GM19240 (cell line): Measurements from ENCODE around the gene ACD.
A peak's percentile ranks its signal among the peaks of the same experiment; 100 is the strongest.

ENCODE experiments used
- DNase-seq: peaks from one replicate; pipeline ENCODE4 v3.0.0; 2011; ENCODE audit warnings: low spot score; ENCODE audit not compliant: insufficient read length

ACD gene

DNA sequence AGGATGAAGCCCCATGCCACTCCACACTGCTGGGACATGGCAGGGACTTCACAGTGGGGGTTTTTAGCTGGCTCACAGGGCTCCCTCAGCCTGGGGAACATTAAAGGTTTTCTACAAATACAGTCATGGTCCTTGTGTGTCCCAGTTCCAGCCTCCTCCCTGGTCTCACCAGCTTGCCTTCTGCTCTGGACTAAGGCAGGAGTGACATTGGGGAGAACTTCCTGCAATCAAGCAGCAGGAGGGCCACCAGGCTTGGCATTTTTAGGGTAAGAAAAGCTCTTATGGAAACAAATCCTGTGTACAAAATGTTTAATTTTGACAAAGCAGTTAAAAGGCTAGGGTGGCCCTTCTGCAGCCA lies 2.6 kb upstream of the ACD start:
- no peak for DNase-seq

DNA sequence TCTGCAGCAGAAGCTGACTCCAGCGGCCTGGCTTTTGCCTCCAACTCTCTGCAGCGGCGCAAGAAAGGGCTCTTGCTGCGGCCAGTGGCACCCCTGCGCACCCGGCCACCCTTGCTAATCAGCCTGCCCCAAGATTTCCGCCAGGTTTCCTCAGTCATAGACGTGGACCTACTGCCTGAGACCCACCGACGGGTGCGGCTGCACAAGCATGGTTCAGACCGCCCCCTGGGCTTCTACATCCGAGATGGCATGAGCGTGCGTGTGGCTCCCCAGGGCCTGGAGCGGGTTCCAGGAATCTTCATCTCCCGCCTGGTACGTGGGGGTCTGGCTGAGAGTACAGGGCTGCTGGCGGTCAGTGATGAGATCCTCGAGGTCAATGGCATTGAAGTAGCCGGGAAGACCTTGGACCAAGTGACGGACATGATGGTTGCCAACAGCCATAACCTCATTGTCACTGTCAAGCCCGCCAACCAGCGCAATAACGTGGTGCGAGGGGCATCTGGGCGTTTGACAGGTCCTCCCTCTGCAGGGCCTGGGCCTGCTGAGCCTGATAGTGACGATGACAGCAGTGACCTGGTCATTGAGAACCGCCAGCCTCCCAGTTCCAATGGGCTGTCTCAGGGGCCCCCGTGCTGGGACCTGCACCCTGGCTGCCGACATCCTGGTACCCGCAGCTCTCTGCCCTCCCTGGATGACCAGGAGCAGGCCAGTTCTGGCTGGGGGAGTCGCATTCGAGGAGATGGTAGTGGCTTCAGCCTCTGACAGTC lies 2.0 kb upstream of the ACD start:
- no peak for DNase-seq

DNA sequence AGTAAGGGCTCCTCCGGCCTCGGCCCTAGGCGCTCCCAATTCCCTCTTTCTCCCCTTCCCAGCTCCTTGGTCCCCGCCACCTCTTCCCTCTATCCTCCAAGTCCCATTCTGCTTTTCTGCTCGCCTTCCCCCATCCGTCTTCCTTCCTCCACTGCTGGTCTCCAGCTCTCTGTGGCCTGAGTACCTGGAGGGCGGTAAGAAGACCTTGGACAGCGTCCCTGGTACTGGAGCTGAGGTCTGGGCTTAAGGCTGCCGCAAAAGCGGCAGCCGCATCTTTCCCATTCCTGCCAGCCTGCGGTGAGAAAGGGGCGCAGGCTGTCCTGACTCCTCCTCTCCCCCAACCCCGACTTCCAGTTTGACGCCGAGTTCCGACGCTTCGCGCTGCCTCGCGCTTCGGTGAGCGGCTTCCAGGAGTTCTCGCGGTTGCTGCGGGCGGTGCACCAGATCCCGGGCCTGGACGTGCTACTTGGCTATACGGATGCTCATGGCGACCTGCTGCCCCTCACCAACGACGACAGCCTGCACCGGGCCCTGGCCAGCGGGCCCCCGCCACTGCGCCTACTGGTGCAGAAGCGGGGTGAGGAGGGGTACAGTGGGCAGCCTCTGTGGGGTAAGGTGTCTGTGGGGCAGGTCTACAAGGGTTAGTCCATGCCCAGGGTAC lies 1.2 kb upstream of the ACD start:
- no peak for DNase-seq

DNA sequence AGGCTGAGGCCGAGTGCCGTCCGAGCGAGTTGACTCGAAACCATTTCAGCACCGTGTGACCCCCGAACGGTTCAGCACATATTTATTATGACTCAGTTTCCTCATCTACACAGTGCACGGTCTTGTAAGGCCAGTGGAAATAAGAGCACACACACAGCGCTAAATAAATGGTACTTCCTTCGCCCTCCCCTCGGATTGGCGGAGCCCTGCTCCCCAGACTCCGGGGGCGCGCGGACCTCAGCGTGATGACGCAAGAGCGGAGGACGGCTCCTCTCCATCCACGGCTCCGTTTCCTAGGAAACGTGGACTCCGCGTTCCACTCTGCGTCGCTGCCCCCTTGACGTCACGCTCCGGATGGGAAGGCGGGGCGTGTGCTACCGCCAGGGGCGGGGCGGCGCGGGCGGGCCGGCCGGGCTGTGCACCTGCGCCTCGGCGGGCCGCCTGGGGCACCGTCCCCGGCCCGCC lies 536 bp upstream of the ACD start, which contains the start of gene PARD6A:
Gene PARD6A, plus strand, starts transcription at position 397 of the 465 bp plus-strand sequence. CDS start 79 bp downstream, outside the sequence.
- peak; percentile 100 for DNase-seq

DNA sequence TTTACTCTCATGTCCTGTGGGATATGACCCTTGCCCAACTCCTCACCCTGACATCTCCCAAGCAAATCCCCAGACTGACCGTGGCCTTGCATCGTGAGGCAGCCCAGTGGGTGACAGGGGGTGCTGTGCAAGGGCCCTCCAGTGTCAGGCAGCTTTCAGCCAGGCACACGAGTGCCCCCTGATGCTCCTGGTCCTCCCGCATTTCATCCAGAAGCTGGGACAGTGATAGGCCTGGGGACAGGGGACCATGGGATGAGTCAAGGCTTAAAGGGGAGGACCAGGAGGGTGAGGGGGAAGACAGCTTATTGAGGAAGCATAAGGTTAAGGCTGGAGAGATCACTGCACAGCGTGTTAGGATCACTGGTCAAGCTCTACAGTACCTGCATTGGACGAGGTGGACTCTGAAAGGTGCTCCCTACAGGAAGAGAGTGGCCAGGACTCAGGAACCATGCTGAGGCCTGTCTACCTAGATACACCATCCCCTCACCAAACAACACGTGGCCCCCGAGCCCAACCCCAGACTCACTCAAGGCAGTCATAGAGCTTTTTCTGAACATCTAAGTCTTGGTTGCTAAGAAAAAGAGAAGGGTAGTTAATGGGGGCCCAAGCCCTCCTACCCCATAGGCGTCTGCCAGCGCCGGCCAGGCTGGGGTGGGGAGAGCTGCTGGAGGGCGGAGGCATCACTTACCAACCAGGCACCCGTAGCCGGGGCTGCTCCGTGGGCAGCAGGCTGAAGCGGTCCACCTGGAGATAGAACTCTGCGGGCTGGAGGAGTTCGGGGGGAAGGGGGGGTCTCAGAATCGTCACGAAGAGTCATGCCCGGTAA lies 998 bp downstream of the ACD start:
- no peak for DNase-seq

DNA sequence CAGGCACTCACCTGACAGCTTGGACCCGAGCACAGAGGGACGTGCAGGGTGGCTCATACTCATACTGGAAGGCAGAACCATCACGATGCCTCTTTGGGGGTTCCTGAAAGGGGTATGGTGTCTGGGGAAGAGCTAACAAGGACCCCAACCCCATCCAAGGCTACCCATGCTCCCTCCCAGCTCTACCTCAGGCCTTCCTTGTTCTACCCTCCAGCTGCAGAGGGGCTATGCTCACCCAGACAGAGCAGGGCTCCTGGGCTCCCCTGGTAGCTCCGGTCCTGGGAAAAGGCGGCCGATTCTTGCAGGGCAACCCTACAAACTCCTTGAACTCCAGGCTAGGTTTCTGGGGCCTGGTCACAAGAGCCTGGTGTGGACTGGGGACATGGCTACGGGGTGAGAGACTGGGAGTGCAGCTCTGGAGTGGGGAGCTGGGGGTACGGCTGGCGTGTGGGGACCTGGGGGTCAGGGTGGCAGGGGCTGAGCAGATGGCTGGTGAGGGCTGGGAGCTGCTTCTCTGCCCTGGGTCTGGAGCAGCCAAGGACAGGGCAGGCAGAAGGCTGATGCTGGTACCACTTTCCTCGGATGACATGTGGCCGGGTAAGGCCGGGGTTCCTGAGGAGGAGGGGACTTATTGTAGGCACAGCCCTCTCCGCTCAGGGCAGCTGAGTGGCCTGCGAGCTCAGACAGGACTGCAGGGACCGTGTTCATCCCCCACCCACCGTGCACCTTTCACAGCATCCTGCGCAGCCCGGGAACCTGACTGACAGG lies 2.1 kb downstream of the ACD start:
- DNase-seq: no peak

DNA sequence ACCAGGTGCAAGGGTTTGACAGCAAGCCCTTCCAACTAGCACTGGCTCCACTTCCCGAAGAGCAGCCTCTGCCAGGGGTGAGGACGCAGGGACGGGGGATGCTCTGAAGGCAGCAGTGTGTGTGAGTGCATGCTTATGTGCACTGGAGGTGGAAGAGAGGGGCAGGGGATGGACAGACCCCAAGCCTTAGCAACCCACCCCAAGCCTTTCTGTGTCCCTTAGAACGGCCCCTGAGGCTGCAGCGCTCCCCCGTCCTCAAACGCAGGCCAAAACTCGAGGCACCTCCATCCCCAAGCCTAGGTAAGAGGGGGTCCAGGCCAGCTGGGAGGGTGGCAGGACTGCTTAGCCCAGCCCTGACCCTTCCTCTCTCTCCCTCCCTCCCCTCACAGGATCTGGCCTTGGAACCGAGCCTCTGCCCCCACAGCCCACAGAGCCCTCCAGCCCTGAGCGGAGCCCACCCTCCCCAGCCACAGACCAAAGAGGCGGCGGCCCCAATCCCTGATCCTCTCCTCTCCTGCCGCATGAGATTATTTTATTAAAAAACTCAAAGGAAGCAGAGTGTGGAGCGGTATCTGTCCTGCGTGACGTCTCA lies 2.9 kb downstream of the ACD start:
- DNase-seq: no peak

DNA sequence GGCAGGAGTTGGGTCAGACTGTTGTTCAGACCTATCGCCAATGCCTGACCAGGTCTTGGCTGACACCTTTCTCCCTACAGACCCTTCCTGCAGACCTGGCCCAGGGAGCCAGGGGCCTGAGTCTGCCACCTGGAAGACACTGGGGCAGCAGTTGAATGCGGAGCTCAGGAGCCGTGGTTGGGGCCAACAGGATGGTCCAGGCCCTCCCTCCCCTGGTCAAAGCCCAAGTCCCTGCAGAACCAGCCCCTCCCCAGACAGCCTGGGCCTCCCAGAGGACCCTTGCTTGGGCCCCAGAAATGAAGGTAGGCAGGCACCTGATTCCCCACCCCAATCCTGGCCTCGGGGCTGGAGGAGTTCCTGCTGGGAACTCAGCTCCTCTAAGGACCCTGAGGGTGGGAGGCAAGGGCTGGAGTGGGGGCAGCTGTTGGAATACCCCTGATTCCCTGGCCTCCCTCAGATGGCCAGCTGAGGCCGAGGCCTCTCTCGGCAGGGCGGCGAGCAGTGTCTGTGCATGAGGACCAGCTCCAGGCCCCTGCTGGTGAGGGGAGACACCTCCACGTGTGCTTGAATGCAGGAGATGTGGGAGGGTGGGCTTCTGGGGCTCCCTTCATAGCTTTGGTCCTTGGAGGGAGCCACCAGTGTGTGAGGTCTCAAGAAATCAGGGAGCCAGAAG lies 3.6 kb downstream of the ACD start:
- no peak for DNase-seq

DNA sequence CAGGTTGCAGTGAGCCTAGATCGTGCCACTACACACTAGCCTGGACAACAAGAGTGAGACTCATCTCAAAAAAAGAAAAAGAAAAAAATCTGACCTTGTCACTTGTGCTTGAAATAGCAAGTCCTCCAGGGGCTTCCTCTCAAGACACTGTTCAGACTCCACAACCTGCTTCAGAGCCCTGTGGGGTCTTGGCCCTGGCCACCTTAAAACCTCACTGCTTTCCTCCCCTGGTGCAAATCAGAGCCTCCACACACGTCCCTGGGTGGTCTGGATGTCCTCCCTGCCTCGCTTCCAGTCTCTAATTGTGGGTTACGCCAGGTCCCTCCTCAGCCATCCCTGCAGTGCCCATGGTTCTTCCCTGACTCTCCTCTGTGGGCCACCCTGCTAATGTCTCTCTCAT lies 4.7 kb downstream of the ACD start:
- DNase-seq: no peak

DNA sequence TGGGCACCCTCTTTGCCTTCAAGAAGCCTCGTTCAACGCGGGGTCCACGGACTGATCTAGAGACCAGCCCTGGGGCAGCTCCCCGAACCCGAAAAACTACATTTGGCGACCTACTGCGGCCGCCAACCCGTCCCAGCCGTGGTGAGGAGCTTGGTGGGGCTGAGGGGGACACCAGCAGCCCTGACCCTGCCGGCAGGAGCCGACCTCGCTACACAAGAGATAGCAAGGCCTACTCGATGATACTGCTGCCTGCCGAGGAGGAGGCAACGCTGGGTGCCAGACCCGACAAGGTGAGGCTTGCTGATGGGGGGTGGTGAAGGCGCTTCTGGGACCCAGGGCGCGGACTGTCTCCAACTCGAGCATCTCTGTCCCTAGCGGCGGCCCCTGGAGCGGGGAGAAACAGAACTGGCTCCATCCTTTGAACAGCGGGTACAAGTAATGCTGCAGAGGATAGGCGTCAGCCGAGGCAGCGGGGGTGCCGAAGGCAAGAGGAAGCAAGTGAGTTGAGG lies 5.6 kb downstream of the ACD start:
- no peak for DNase-seq

DNA sequence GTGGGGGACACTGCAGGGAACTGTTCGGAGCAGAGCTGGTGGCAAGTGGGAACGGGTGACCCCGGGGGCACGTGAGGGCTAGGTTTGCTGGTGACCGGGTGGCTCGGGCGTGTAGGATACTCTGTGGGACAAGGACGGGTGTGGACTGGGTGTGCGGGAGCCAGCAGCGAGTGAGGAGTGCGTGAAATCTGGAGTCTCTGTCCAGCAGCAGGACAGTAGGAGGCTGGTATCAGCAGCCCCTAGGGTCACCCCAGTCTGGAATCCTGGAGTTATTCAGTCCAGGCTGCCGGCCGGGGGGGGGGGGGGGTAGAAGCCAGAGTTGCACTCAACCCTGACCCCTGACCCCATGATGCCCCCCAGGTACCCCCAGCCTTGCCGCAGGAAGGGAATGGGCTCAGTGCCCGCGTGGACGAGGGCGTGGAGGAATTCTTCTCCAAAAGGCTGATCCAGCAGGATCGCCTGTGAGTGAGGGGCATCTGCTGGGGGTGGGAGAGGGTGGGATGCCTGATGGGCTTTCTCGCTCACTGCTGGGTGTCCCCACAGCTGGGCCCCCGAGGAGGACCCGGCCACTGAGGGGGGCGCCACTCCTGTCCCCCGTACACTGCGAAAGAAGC lies 6.2 kb downstream of the ACD start:
- DNase-seq: no peak

DNA sequence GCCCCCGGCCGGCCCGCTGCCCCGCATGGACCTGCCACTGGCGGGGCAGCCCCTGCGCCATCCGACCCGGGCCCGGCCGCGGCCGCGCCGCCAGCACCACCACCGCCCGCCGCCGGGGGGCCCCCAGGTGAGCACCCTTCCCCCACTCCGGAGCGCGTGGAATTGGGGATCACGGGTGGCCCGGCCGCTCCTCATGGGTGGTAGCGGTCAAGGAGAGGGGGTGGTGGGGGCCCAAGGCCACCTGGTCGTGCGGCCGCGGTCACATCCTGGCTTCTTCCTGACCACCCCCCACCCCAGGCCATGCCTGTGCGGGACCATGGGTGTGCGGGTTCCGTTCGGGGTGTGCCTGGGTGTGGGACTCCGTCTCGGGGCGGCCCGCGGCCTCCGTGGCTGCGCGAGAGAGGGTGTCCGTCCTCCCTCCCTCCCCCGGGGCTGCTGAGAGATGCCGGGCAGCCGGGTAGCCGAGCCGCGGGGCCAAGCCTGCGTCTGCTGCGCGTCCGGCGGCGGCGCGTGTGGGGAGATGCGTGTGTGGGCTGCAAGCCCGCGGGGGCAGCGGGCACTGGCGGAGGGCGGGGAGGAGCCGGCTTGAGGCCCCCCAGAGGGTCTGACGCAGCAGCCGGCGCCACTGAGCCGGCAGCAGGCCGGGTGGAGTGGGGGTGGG lies 6.8 kb downstream of the ACD start:
- DNase-seq: no peak

DNA sequence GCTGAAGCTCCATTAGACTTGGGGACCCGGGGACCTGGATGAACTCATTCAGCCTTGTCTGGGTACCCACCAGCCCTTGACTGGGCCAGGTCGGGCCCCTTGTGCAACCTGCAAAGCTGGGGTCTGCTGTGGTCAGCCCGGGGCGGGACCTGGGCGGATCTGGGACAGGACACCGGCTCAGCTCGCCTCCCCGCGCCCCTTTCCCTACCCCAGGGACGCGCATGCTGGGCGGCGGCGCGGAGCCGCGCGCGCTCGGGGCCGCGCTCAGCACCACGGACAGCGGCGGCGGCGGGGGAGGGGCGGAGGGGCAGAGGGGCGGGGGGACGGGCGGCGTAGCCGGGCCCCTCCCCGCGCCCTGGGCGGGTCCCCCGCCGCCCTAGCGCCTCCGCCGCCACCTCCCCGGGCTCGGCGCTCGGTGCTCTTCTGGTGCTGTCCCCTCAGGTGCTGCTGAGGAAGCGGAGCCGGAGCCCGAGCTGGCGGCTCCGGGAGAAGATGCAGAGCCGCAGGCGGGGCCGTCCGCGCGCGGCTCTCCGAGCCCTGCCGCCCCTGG lies 7.4 kb downstream of the ACD start:
- DNase-seq: no peak

DNA sequence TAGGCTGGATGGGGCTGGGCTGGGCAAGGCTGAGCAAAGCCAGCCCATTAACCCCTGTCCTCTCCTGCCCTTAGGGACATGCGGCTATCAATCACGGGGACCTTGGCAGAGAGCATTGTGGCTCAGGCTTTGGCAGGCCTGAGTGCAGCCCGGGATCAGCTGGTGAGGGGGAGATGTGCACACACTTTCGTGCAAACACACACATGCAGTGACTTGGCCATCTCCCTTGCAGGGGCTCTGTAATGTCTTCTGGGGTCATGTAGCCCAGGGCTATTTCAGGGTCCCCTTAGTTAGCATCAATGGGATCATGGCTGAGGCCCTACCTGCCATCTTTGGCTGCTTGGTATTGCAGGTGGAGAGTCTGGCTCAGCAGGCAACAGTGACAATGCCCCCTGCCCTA lies 8.2 kb downstream of the ACD start:
- no peak for DNase-seq

DNA sequence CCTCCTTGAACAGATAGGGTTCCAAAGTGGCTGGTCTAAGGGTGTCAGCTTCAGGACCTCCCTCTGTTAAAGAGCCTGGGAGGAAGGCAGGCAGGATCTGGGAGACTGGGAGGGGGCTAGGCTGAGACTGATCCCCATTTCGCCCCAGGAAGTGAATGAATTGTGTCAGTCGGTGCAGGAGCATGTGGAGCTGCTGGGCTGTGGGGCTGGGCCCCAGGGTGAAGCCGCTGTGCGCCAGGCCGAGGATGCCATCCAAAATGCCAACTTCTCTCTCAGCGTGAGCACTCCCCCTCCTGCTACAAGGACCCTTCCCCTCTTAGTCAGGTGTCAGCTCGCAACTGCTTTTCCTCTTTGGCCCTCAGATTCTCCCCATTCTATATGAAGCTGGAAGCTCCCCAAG lies 9.0 kb downstream of the ACD start:
- DNase-seq: no peak

DNA sequence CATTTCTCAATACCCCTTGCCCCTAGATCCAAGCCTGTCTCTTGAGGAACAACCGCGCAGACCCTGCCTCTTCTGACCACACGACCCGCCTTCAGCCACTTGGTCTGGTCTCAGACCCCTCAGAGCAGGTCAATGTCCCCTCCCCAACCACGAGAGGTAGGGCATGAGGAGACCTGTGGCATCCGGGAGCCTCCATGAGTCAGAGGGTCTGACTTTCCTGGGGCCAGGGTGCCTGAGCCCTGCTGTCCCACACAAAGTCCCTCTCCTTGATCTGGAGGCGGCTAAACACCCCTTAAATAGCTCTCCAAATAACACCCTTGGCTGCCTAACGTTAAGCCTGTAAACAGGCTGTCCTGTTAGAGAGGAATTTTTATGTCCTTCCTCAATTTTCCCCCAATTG lies 10.0 kb downstream of the ACD start:
- DNase-seq: no peak

DNA sequence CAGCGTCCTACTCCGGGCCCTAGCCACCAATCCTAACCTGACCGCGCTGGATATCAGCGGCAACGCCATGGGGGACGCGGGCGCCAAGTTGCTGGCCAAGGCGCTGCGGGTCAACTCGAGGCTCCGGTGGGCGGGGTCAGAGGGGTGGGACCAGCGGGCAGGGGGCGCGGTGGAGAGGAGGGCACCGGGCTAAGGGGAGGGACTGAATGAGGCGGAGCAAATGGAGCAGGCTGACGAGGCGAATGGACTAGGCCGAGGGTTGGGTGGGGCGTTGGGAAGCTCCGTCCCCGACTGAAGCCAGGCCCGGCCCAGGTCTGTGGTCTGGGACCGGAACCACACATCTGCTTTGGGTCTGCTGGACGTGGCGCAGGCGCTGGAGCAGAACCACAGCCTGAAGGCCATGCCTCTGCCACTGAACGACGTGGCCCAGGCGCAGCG lies 10.5 kb downstream of the ACD start:
- DNase-seq: no peak

DNA sequence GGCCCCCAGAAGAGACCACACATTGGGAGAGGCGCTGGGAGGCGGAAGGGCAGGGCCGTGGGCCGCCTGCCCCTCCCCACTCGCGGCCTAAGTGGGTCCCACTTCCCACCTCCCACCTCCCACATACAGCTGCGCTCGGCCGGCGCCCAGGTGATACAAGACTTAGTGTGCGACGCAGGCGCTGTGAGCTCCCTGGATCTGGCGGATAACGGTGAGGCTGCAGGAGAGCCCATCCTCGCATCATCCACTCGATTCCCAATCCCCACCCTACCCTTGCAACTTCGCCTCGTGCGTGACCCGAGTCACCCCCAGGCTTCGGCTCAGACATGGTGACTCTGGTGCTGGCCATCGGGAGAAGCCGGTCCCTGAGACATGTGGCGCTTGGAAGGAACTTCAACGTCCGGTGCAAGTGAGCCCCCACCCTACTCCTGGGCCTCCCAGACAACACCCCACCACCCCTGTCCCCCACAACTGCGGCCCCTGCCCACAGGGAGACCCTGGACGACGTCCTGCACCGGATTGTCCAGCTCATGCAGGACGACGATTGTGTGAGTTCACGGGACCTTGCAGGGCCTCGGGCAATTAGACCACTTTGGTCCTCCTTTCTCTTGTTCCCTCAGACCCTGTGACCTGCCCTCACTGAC lies 11.2 kb downstream of the ACD start:
- no peak for DNase-seq
